SK-MEL-5 (cell line): ENCODE measurements around the gene AMMECR1. TPM values are rescaled to one million over a fixed set of nuclear protein-coding genes. Genes with fewer than 3 reads are reported as not detected.
A peak's percentile ranks its signal among the peaks of the same experiment; 100 is the strongest.
"Not testable (repeated sequence)": the region's sequence is repeated elsewhere in the genome, so short reads cannot be mapped to it uniquely, and the experiment has no call there.

Experiments used
- DNase-seq: peaks from one replicate; pipeline ENCODE4 v3.0.0-alpha.2; 2016; ENCODE audit warnings: low read depth, low spot score
- in situ Hi-C: cut with HindIII; loops from 2 replicates; pipeline ENCODE4 v1.10.0; 2016; ENCODE audit warnings: low sequenced_read_pairs, high pct_unique_total_duplicates, low pct_unique_long_range_greater_than_20kb
- polyA plus RNA-seq, 2 experiments: library from polyadenylated mRNA; depleted of rRNA; stranded (reverse); fragments of >200 nt; gene quantifications; 2 replicates each; pipeline ENCODE4 v1.2.3, GENCODE V29; 2015
- total RNA-seq: library from RNA; depleted of rRNA; stranded (reverse); fragments of >200 nt; shearing (Covaris generic); gene quantifications from 2 replicates; pipeline ENCODE4 v1.2.3, GENCODE V29; 2014; rRNA removed

The AMMECR1 gene
- 10.3 and 12.5 TPM in 2 replicates for total RNA-seq
- polyA plus RNA-seq (2015; cell fraction: cytosol; rRNA removed), result 9.4 and 10.6 TPM in 2 replicates
- polyA plus RNA-seq (2015; cell fraction: nucleus; rRNA removed), result 5.0 and 7.5 TPM in 2 replicates

DNA sequence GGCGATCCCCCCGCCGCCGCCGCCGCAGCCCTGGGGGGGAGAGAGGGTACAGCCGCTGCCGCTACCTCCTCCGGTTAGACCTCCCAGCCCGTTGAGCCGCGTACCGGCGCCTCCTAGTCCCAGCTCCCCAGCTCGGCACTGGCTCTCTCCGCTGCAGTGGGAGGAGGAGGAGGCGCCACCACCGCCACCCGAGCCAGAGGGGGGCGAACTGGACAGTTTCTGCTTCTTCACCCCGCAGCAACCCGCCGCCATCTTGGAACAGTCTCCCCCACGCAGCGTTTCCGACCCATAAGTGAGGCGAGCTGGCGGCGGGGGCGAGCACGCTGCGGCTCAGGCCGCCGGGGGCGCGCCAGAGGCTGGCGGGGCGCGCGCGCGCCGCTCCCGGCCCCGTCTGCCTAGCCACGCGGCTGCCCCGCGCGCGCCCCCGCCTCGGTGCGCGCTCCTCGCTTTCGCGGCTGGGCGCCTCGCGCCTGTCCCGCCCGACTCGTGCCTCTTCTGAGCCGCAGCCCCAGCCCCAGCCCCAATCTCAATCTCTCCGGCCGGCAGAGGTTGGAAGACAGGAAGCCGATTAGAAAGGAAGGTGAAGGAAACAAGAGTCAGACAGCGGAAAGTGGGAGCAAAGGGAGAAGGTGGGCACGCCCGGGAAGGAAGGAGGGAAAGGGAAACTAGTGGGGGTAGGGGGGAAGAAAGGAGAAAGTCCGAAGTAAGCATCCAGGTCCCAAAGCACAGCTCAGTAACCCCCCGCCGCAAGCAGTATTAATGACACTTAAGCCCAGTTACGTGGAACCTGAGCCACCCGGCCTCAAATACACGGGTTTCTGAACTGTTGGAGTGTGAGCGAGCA is at the start of gene AMMECR1:
TSS of gene AMMECR1 (minus strand) at position 266 of the 844 bp plus-strand sequence. CDS start at position 252, 14 bp downstream.
- in situ Hi-C loops, result no loop called here
- DNase-seq, result peak; percentile 68

DNA sequence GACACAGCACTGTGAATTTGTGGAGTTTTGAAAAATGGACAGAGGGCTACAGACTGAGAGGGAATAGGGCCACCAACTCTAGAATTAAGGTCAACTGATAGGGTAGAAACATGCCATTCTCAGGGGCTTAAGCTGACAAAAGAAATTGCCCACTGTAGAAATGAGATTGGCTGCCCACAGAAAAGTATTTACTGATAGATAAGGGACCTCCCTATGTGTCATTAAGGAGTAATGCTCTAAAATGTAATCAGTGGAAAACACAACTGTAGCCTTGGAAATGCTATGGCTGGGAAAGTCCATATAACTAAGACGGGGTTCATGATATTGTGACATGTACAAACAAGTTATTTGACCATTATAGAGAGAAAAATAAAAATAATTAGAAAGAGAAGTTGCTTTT is 45.4 kb upstream of the AMMECR1 start:
- DNase-seq, result no peak
- in situ Hi-C loops, result no loop called here

- in situ Hi-C loops, result no loop called here
- DNase-seq, result peak; percentile 88
Measured at GRCh38 chrX:110359273-110359672, 41.4 kb upstream of the AMMECR1 start.

DNA sequence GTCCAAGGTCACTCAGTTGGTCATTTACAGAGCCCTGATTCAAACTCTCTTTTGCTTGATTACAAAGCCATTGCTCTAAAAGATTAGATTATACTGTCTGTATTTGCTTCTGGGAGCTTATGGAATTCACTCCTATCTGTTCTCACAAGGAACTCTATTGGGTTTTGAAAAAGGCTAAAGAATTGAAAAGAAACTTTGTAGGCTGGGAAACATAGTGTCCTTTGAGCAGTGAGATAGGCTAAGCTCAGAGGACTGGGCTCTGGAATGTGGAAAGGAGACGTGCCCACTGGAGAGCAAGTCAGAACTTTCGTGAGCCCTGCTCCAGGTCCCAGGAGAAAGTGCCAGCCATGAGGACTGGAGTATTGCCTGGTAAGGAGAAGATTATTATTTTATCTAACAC is 40.7 kb upstream of the AMMECR1 start, which contains the start of gene RTL9:
TSS of gene RTL9 (plus strand) at position 301 of the 400 bp plus-strand sequence. CDS start 91,770 bp downstream, outside the sequence.
- in situ Hi-C loops, result no loop called here
- DNase-seq, result no peak

DNA sequence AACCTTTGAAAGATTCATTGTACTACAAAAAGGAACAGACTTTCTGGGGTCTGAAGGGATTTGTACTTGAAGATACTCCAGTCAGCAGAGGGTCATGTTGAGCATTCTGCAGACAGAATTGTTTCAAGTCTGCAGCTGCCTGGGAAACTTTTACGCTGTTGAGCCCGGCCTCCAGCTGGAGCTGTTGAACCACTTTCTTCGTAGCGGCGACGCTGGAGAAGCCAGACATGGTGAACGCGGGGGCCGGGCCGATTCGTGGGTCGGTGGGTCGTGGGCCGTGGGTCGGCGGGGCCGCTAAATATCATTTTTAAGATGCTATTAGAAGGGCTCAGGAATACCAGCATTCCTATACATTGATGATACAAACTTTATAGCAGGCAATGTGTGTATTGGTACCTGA is 28.8 kb upstream of the AMMECR1 start:
- DNase-seq, result peak; percentile 53
- in situ Hi-C loops, result no loop called here

DNA sequence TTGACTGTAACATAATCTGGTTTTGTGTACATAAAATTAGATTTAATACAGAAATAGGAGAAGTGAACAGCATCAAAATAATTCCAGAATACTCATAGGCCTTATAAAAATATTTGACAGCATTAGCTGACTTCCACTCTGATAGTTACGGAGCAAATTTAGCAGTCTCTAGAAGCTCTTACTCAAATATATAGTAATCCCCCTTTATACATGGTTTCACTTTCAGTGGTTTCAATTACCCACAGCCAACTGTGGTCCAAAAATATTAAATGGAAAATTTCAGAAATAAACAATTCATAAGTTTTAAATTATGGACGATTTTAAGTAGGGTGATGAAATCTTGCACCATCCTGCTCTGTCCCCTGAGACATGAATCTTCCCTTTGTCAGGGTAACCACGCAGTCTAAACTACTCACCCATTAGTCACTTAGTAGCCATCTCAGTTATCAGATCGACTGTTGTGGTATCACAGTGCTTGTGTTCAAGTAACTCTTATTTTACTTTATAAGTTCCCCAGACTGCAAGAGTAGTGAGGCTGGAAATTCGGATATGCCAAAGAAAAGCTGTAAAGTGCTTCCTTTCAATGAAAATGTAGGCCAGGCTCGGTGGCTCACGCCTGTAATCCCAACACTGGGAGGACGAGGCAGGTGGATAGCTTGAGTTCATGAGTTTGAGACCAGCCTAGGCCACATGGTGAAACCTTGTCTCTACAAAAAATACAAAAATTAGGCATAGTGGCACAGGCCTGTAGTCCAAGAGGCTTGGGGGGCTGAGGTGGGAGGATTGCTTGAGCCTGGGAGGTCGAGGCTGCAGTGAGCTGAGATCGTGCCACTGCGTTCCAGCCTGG is 23.5 kb upstream of the AMMECR1 start:
- DNase-seq, result peak; percentile 29
- in situ Hi-C loops, result no loop called here

GRCh38 chrX:110338935-110339334 is 21.1 kb upstream of the AMMECR1 start:
- no peak for DNase-seq
- in situ Hi-C loops, result no loop called here

- in situ Hi-C loops, DNase-seq: not testable (repeated sequence)
Measured at GRCh38 chrX:110333458-110333857, 15.6 kb upstream of the AMMECR1 start.

DNA sequence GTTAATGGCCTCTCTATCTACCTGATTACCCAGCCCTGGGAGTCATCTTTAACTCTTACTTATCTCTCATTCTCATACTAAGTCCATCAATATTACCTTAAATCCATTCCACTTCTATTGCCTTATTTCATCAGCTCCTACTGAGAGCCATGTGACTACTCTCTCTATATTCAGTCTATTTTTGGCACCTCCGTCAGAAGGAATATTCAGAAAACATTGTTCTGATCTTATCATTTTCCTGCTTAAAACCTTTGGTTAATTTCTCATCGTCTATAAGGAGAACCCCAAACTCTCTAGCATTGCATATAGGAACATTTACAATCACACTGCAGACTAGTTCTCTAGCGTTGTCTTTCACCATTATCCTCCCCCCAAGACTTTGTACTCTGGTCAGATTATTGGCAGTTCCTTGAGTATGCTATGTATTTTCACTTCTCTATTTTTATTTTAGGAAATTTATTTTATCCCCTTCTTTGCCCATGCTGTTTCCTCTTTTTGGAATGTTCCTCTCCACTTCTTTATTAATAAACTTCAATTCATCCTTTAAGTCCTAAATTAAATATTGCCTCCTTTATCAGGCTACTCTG is 13.7 kb upstream of the AMMECR1 start:
- in situ Hi-C loops, result no loop called here

GRCh38 chrX:110328613-110329012 is 10.7 kb upstream of the AMMECR1 start:
- DNase-seq, in situ Hi-C loops: not testable (repeated sequence)

More for the DNA sequence above, 13.7 kb upstream of the AMMECR1 start:
- DNase-seq, result no peak

GRCh38 chrX:110327336-110327735 is 9.5 kb upstream of the AMMECR1 start:
- in situ Hi-C loops, result no loop called here

GRCh38 chrX:110326712-110327111 is 8.8 kb upstream of the AMMECR1 start:
- in situ Hi-C loops, result no loop called here
- DNase-seq, result no peak

More at GRCh38 chrX:110327336-110327735, 9.5 kb upstream of the AMMECR1 start:
- no peak for DNase-seq

- in situ Hi-C loops, result no loop called here
- DNase-seq, result no peak
Measured at GRCh38 chrX:110322603-110323002, 4.7 kb upstream of the AMMECR1 start.

- DNase-seq, result no peak
- in situ Hi-C loops, result no loop called here
Measured at GRCh38 chrX:110321670-110322069, 3.8 kb upstream of the AMMECR1 start.

DNA sequence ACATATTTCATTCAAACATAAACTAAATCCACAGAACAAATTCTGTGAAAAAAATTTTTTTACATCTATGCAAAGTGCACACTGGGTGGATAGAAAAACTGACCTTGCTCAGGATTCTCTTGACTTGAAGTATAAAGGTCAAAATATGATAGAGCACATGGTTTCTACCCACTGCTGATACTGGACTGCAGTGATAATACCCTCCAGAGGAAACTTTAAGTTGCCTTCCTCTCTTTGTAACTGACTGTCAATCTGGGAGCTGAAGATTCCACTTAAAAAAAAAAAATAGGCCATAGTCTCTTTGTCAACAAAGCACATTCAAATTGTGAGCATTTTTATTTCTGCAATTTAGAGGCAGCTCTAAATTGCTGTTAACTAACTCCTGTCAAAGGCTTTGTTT is 3.2 kb upstream of the AMMECR1 start:
- in situ Hi-C loops, result no loop called here
- no peak for DNase-seq

DNA sequence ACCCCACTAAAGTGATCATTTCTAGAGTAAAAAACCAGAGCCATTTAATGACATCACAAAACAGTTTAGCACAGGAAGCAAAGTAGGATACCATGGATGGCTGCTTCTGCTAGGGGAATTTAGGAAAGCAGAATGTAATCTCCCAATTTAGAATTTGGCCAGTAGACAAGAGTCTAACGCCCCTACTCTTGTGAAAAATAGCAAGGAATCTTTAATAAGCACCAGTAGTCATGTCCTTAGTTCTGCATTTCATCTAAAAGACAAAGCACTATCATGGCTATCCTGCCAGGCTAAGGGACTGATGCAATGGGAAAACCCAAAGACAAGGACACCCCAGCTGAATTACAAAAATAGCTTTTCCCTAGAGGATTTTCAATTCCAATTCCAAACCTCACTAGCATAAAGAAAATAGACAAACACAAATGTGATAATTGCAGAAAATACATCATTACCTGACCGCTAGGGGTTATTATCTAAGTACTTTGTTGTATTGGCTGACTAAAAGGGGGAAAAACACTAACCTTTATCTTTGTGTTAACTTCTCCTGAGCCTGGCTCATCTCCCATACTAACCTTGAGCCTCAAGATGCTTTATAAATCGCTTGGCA is 2.6 kb upstream of the AMMECR1 start:
- DNase-seq, result no peak

DNA sequence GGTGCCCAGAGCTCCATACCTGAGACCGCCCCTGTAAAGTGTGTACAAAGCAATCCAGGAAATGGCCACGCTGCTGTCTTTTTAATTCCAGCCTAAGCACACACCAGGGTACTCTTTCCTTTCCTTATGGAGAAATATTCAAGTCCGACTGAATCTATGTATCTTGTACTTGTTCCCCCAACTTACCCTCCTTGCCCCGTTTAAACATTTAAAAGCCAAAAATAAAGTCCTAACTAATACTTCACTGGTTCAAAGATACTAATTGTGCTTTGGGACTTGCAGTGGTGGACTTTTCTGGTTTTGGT is 731 bp upstream of the AMMECR1 start:
- DNase-seq, result no peak
- in situ Hi-C loops, result no loop called here

More for the DNA sequence above, 2.6 kb upstream of the AMMECR1 start:
- in situ Hi-C loops, result no loop called here
